ENCODE data around the gene CD2BP2. TPM values are rescaled to one million over a fixed set of nuclear protein-coding genes. Genes with fewer than 3 reads are reported as not detected.

The CD2BP2 gene
- total and polyA plus RNA-seq, 2 of the 13 experiments (the other 11 are each of a cell fraction or from before 2014, with no cell fraction given), result 24.9 to 54.6 TPM

DNA sequence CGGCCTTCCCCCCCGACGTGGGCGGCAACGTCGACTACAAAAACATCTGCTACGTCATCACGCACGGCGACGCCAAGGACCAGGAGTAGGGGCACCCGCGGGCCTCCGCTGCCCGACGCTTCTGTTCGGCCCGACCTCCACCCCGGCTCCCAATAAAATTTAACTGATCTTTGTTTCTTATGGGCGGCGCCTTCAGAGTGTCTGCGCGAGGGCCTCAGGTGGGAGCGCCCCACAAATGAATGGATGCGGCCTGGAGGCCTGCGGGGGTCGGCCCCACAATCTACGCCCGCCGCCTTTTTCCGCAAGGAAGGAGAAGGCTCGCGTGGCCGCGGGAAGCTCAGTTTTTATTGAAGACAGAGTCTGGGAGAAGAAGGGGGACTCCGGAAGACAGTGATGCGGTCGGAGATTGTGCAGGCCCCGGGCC, 22.7 kb upstream of the CD2BP2 start (continued):
- TF ChIP-seq, protein P1, sequence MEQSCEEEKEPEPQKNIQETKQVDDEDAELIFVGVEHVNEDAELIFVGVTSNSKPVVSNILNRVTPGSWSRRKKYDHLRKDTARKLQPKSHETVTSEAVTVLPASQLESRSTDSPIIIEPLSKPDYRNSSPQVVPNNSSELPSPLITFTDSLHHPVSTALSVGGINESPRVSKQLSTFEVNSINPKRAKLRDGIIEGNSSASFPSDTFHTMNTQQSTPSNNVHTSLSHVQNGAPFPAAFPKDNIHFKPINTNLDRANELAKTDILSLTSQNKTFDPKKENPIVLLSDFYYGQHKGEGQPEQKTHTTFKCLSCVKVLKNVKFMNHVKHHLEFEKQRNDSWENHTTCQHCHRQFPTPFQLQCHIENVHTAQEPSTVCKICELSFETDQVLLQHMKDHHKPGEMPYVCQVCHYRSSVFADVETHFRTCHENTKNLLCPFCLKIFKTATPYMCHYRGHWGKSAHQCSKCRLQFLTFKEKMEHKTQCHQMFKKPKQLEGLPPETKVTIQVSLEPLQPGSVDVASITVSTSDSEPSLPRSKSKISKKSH (CRISPR knock-in tag; IDR thresholded peaks at IDR 0.05; ENCODE audit: borderline replicate concordance), result no peak
- TF ChIP-seq ZNF878 (CRISPR knock-in tag; IDR thresholded peaks at IDR 0.05), result peak; percentile 91
- TF ChIP-seq NR2F1 (CRISPR knock-in tag; IDR thresholded peaks at IDR 0.05), result no peak
- TF ChIP-seq ZNF292 (CRISPR knock-in tag; IDR thresholded peaks at IDR 0.05; ENCODE audit: borderline replicate concordance, low read depth), result no peak
- TF ChIP-seq ZNF337 (CRISPR knock-in tag; IDR thresholded peaks at IDR 0.05; ENCODE audit: borderline replicate concordance, low read depth), result no peak
- no peak for TF ChIP-seq ZFP82 (CRISPR knock-in tag; IDR thresholded peaks at IDR 0.05; ENCODE audit: borderline replicate concordance)
- TF ChIP-seq, protein P2, sequence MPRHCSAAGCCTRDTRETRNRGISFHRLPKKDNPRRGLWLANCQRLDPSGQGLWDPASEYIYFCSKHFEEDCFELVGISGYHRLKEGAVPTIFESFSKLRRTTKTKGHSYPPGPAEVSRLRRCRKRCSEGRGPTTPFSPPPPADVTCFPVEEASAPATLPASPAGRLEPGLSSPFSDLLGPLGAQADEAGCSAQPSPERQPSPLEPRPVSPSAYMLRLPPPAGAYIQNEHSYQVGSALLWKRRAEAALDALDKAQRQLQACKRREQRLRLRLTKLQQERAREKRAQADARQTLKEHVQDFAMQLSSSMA (CRISPR knock-in tag; IDR thresholded peaks at IDR 0.05), result no peak
- TF ChIP-seq, protein P3, sequence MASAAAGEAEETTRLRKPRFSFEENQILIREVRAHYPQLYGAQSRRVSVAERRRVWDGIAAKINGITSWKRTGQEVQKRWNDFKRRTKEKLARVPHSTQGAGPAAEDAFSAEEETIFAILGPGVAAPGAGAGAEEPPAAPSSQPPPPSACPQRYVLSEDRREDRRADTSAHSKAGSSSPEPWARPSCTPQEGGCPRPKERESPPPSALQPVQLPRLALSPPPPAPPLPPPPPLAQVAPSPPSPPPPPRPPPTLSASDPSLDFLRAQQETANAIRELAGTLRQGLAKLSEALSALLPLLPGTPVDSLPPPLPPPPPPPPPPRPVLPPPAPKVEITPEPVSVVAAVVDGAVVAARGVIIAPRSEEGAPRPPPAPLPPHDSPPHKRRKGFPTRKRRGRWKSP (CRISPR knock-in tag; IDR thresholded peaks at IDR 0.05), result 0 out of 2 replicates have a peak, but pooled peaks have one; percentile 54
- TF ChIP-seq RELA (CRISPR knock-in tag; IDR thresholded peaks at IDR 0.05), result no peak
- no peak for TF ChIP-seq IRX3 (CRISPR knock-in tag; IDR thresholded peaks at IDR 0.05; ENCODE audit: borderline replicate concordance, low read depth)
- no peak; the same call in 1 of the 2 replicates for TF ChIP-seq NCOR1 (IDR thresholded peaks at IDR 0.05; ENCODE audit: borderline replicate concordance, low read length)
- TF ChIP-seq ZNF776 (CRISPR knock-in tag; IDR thresholded peaks at IDR 0.05), result no peak; the same call in 1 of the 2 replicates
- TF ChIP-seq, protein P4, sequence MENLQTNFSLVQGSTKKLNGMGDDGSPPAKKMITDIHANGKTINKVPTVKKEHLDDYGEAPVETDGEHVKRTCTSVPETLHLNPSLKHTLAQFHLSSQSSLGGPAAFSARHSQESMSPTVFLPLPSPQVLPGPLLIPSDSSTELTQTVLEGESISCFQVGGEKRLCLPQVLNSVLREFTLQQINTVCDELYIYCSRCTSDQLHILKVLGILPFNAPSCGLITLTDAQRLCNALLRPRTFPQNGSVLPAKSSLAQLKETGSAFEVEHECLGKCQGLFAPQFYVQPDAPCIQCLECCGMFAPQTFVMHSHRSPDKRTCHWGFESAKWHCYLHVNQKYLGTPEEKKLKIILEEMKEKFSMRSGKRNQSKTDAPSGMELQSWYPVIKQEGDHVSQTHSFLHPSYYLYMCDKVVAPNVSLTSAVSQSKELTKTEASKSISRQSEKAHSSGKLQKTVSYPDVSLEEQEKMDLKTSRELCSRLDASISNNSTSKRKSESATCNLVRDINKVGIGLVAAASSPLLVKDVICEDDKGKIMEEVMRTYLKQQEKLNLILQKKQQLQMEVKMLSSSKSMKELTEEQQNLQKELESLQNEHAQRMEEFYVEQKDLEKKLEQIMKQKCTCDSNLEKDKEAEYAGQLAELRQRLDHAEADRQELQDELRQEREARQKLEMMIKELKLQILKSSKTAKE (CRISPR knock-in tag; IDR thresholded peaks at IDR 0.05; ENCODE audit: borderline replicate concordance), result no peak
- TF ChIP-seq, protein P5, sequence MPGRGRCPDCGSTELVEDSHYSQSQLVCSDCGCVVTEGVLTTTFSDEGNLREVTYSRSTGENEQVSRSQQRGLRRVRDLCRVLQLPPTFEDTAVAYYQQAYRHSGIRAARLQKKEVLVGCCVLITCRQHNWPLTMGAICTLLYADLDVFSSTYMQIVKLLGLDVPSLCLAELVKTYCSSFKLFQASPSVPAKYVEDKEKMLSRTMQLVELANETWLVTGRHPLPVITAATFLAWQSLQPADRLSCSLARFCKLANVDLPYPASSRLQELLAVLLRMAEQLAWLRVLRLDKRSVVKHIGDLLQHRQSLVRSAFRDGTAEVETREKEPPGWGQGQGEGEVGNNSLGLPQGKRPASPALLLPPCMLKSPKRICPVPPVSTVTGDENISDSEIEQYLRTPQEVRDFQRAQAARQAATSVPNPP (CRISPR knock-in tag; IDR thresholded peaks at IDR 0.05), result no peak
- TF ChIP-seq FOXM1 (CRISPR knock-in tag; IDR thresholded peaks at IDR 0.05), result no peak
- no peak for TF ChIP-seq ZNF660 (CRISPR knock-in tag; IDR thresholded peaks at IDR 0.05; ENCODE audit: borderline replicate concordance, low read depth)
- TF ChIP-seq YY1 (IDR thresholded peaks at IDR 0.05; ENCODE audit: insufficient read depth, insufficient replicate concordance, low read depth, low read length), result peak; percentile 8
- no peak; the same call in 1 of the 2 replicates for TF ChIP-seq ESRRA (CRISPR knock-in tag; IDR thresholded peaks at IDR 0.05; ENCODE audit: low read depth)
- TF ChIP-seq ZNF331 (CRISPR knock-in tag; IDR thresholded peaks at IDR 0.05), result no peak
- no peak for TF ChIP-seq GATA4 (IDR thresholded peaks at IDR 0.05; ENCODE audit: borderline replicate concordance, low read depth)
- no peak for TF ChIP-seq ZFP36 (IDR thresholded peaks at IDR 0.05; ENCODE audit: borderline replicate concordance, low read depth, low read length, partially characterized antibody)
- TF ChIP-seq TSC22D2 (CRISPR knock-in tag; IDR thresholded peaks at IDR 0.05; ENCODE audit: borderline replicate concordance), result no peak
